Astrocyte (in vitro differentiated cells and primary cell): Measurements from ENCODE around the gene LDLRAD4.

Source experiments
- CTCF ChIP-seq: IDR thresholded peaks from 2 replicates; pipeline ENCODE4 v1.5.1; 2011; ENCODE audit warnings: low read depth, mild to moderate bottlenecking, inconsistent platforms, low read length, moderate library complexity; ENCODE audit not compliant: insufficient read depth
- EZH2 ChIP-seq: IDR thresholded peaks from 2 replicates; pipeline ENCODE4 v1.6.1; 2012; ENCODE audit warnings: mild to moderate bottlenecking, low read length, inconsistent platforms; ENCODE audit not compliant: insufficient read depth

GRCh38 chr18:13576598-13576997 lies 358.0 kb downstream of the LDLRAD4 start:
- TF ChIP-seq CTCF (no peak), EZH2 (no peak)
